Fibroblast of lung (primary cell): Measurements from ENCODE around the gene NGDN. TPM values are rescaled to one million over a fixed set of nuclear protein-coding genes. Genes with fewer than 3 reads are reported as not detected.

Source experiments
- DNase-seq, 2 donors: peaks; one replicate each; pipeline versions ENCODE4 v3.0.0 to v3.0.0-alpha.2; 2010; ENCODE audit warnings: low read depth in 2 of 2
- H2AFZ ChIP-seq: 2 replicates; pipeline ENCODE4 v1.5.1; 2012; ENCODE audit warnings: low read length, control low read depth, inconsistent platforms
- H3K27ac ChIP-seq: 2 replicates; pipeline ENCODE4 v1.5.1; 2011; ENCODE audit warnings: low read length, control low read depth; ENCODE audit not compliant: insufficient read depth
- H3K27me3 ChIP-seq: 2 replicates; pipeline ENCODE4 v1.5.1; 2011; ENCODE audit warnings: mild to moderate bottlenecking, low read length; ENCODE audit not compliant: control insufficient read depth, insufficient read depth
- H3K36me3 ChIP-seq: 2 replicates; pipeline ENCODE4 v1.5.1; 2011; ENCODE audit warnings: low read length; ENCODE audit not compliant: control insufficient read depth, insufficient read depth
- H3K4me1 ChIP-seq: 2 replicates; pipeline ENCODE4 v1.5.1; 2011; ENCODE audit warnings: low read length; ENCODE audit not compliant: control insufficient read depth, insufficient read depth; ENCODE audit errors: extremely low read depth
- H3K4me2 ChIP-seq: 2 replicates; pipeline ENCODE4 v1.5.1; 2011; ENCODE audit warnings: low read length, control low read depth; ENCODE audit not compliant: insufficient read depth; ENCODE audit errors: extremely low read depth
- H3K4me3 ChIP-seq, 4 experiments: fragments of 200-600 bp in 1 of 4; sonication (generic) in 1 of 4; replicated peaks in 1 of 4; 2 replicates each; pipeline ENCODE4 v1.5.1; 2011 to 2016; ENCODE audit warnings: low read length in 4 of 4, low read depth in 3 of 4, mild to moderate bottlenecking in 3 of 4, control low read depth in 2 of 4, inconsistent platforms in 1 of 4, mixed read lengths in 1 of 4; ENCODE audit not compliant: insufficient read depth in 1 of 4; ENCODE audit errors: control extremely low read depth in 1 of 4
- H3K79me2 ChIP-seq: 2 replicates; pipeline ENCODE4 v1.5.1; 2012; ENCODE audit warnings: mild to moderate bottlenecking, low read length, inconsistent platforms; ENCODE audit not compliant: control insufficient read depth, insufficient read depth
- H3K9ac ChIP-seq: 2 replicates; pipeline ENCODE4 v1.5.1; 2011; ENCODE audit warnings: mild to moderate bottlenecking, low read length, control low read depth; ENCODE audit not compliant: insufficient read depth
- H3K9me3 ChIP-seq: 2 replicates; pipeline ENCODE4 v1.5.1; 2012; ENCODE audit warnings: low read depth, low read length; ENCODE audit not compliant: control insufficient read depth, insufficient read depth
- H4K20me1 ChIP-seq: 2 replicates; pipeline ENCODE4 v1.5.1; 2011; ENCODE audit warnings: low read length; ENCODE audit not compliant: control insufficient read depth, insufficient read depth; ENCODE audit errors: extremely low read depth
- CTCF ChIP-seq, 2 donors: IDR thresholded peaks in 1 of 2; conservative IDR thresholded peaks in 1 of 2; 1 replicate in 1 of 2; 2 replicates in 1 of 2; pipeline ENCODE4 v1.5.1; 2011 to 2012; ENCODE audit warnings: low read length in 2 of 2, control low read depth in 1 of 2, inconsistent platforms in 1 of 2, low read depth in 1 of 2, mild to moderate bottlenecking in 1 of 2
- EZH2 ChIP-seq: IDR thresholded peaks from 2 replicates; pipeline ENCODE4 v1.5.1; 2012; ENCODE audit warnings: low read length, control low read depth, mild to moderate bottlenecking; ENCODE audit errors: missing control alignments
- polyA plus RNA-seq, 2 donors: library from polyadenylated mRNA; depleted of rRNA in 1 of 2; stranded (reverse) in 1 of 2; unstranded in 1 of 2; fragments of >200 nt; gene quantifications; 2 replicates each; pipeline ENCODE4 v1.2.1, GENCODE V29; 2011 to 2012; ENCODE audit warnings: missing spikeins in 1 of 2
- total RNA-seq: library from RNA; depleted of rRNA; stranded (reverse); fragments of >200 nt; gene quantifications from 2 replicates; pipeline ENCODE4 v1.2.1, GENCODE V29; 2014

NGDN gene
- total and polyA plus RNA-seq, 2 donors (not counting 1 experiment from before 2014, with no cell fraction given), result 39.5 to 46.9 TPM

- DNase-seq, result no peak
- no peak overlapping the region for H3K27ac ChIP-seq
- no peaks in the 10 kb centered on the region for H3K27me3 ChIP-seq
- no peaks in the 10 kb centered on the region for H3K79me2 ChIP-seq
- no peaks in the 10 kb centered on the region for H3K36me3 ChIP-seq
- H3K9me3 ChIP-seq, result no peaks in the 10 kb centered on the region
- H3K4me1 ChIP-seq, result no peaks in the 10 kb centered on the region
- no peak for TF ChIP-seq EZH2
- no peak for TF ChIP-seq CTCF (conservative IDR thresholded peaks at IDR 0.05 in 1 of 2, IDR thresholded peaks at IDR 0.05 in 1 of 2; ENCODE audit: low read depth in 1 of 2, low read length in 2 of 2)
- no peak overlapping the region for H3K9ac ChIP-seq
- no peak overlapping the region for H3K4me3 ChIP-seq
- H2AFZ ChIP-seq, result no peak overlapping the region
- no peak overlapping the region for H3K4me2 ChIP-seq
- no peaks in the 10 kb centered on the region for H4K20me1 ChIP-seq
These were observed 20.2 kb upstream of the NGDN start for GRCh38 chr14:23449314-23449713.

- TF ChIP-seq EZH2 (no peak), CTCF (conservative IDR thresholded peaks at IDR 0.05 in 1 of 2, IDR thresholded peaks at IDR 0.05 in 1 of 2; ENCODE audit: low read depth in 1 of 2, low read length in 2 of 2) (no peak)
- no peaks in the 10 kb centered on the region for H3K4me1 ChIP-seq
- H3K27ac ChIP-seq, result no peak overlapping the region
- no peak overlapping the region for H3K4me2 ChIP-seq
- no peak for DNase-seq
- H3K9ac ChIP-seq, result no peak overlapping the region
- no peak overlapping the region for H3K4me3 ChIP-seq
- no peaks in the 10 kb centered on the region for H3K9me3 ChIP-seq
- no peaks in the 10 kb centered on the region for H3K27me3 ChIP-seq
- no peaks in the 10 kb centered on the region for H3K79me2 ChIP-seq
- H4K20me1 ChIP-seq, result no peaks in the 10 kb centered on the region
- no peaks in the 10 kb centered on the region for H3K36me3 ChIP-seq
- H2AFZ ChIP-seq, result no peak overlapping the region
These were observed 19.1 kb upstream of the NGDN start for GRCh38 chr14:23450379-23450778.

GRCh38 chr14:23452237-23452636 is 17.3 kb upstream of the NGDN start:
- Histone ChIP-seq H3K4me2 (no peak overlapping the region), H2AFZ (no peak overlapping the region), H4K20me1 (no peaks in the 10 kb centered on the region), H3K79me2 (no peaks in the 10 kb centered on the region), H3K36me3 (no peaks in the 10 kb centered on the region), H3K27me3 (no peaks in the 10 kb centered on the region), H3K4me3 (no peak overlapping the region), H3K4me1 (no peaks in the 10 kb centered on the region), H3K27ac (no peak overlapping the region), H3K9ac (no peak overlapping the region), H3K9me3 (no peaks in the 10 kb centered on the region)
- no peak for DNase-seq
- TF ChIP-seq EZH2 (no peak), CTCF (conservative IDR thresholded peaks at IDR 0.05 in 1 of 2, IDR thresholded peaks at IDR 0.05 in 1 of 2; ENCODE audit: low read depth in 1 of 2, low read length in 2 of 2) (no peak)
